Measurements from ENCODE around the gene ROBO1. TPM values are rescaled to one million over a fixed set of nuclear protein-coding genes. Genes with fewer than 3 reads are reported as not detected.

The ROBO1 gene
- total and polyA plus RNA-seq, 2 of the 13 experiments (the other 11 are each of a cell fraction or from before 2014, with no cell fraction given): 52.2 to 71.0 TPM

GRCh38 chr3:79018671-79019136 lies 749.1 kb downstream of the ROBO1 start (continued):
- TF ChIP-seq SATB2 (CRISPR knock-in tag; IDR thresholded peaks at IDR 0.05) (no peak), ZFP91 (CRISPR knock-in tag; IDR thresholded peaks at IDR 0.05; ENCODE audit: borderline replicate concordance) (no peak; the same call in 1 of the 2 replicates), HDAC6 (IDR thresholded peaks at IDR 0.05; ENCODE audit: low read depth, low read length) (no peak), FOXP4 (CRISPR knock-in tag; IDR thresholded peaks at IDR 0.05) (peak; percentile 10; the same call in 1 of the 2 replicates), ZNF432 (CRISPR knock-in tag; IDR thresholded peaks at IDR 0.05; ENCODE audit: borderline replicate concordance) (no peak), IRX3 (CRISPR knock-in tag; IDR thresholded peaks at IDR 0.05; ENCODE audit: borderline replicate concordance, low read depth) (no peak), ZSCAN5A (CRISPR knock-in tag; IDR thresholded peaks at IDR 0.05; ENCODE audit: borderline replicate concordance) (no peak), ZNF17 (CRISPR knock-in tag; IDR thresholded peaks at IDR 0.05) (no peak), SPEN (CRISPR knock-in tag; IDR thresholded peaks at IDR 0.05; ENCODE audit: low read depth) (no peak), SNAI1 (CRISPR knock-in tag; IDR thresholded peaks at IDR 0.05; ENCODE audit: borderline replicate concordance) (0 out of 2 replicates have a peak, but pooled peaks have one; percentile 15), ZBTB4 (CRISPR knock-in tag; IDR thresholded peaks at IDR 0.05; ENCODE audit: borderline replicate concordance) (no peak), ZNF703 (CRISPR knock-in tag; IDR thresholded peaks at IDR 0.05; ENCODE audit: borderline replicate concordance) (no peak), ZSCAN22 (CRISPR knock-in tag; IDR thresholded peaks at IDR 0.05) (no peak), PCBP1 (IDR thresholded peaks at IDR 0.05; ENCODE audit: borderline replicate concordance, low read depth, low read length) (no peak), ZNF570 (CRISPR knock-in tag; IDR thresholded peaks at IDR 0.05; ENCODE audit: borderline replicate concordance) (no peak)
